HG03159 (cell line): Measurements from ENCODE around the gene ZNRD2.
"Not testable (repeated sequence)": the region's sequence is repeated elsewhere in the genome, so short reads cannot be mapped to it uniquely, and the experiment has no call there.

Experiments
- ATAC-seq: cut with Tn5 transposase; IDR thresholded peaks from one replicate; pipeline ENCODE4 v1.9.1; 2021; ENCODE audit warnings: mild to moderate bottlenecking, moderate library complexity; ENCODE audit not compliant: unreplicated experiment

ZNRD2 gene

DNA sequence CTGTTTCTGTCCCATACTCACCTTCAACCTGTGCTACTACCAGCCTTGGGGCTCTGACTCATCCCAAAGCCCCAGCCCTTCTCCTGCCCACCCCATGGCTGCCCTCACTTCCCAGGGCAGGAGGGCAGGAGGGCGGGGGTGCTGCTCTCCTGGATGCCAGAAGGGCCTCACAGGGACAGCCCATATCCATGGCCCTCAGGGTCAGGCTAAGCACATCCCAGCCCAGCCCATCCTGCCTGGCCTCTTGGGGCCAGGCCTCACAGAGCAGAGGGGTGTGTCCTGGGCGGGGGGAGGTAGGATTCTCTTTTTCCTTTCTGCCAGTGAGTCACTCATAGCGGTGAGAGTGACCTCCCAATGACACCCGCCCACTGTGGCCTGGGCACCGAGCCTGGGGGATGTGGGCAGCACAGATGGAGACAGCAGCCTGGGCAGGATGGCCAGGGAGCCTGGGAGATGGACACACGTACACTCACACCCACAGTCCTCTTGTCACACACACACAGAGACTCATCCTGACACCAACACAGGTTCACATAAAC lies 14.5 kb upstream of the ZNRD2 start:
- no peak for ATAC-seq

DNA sequence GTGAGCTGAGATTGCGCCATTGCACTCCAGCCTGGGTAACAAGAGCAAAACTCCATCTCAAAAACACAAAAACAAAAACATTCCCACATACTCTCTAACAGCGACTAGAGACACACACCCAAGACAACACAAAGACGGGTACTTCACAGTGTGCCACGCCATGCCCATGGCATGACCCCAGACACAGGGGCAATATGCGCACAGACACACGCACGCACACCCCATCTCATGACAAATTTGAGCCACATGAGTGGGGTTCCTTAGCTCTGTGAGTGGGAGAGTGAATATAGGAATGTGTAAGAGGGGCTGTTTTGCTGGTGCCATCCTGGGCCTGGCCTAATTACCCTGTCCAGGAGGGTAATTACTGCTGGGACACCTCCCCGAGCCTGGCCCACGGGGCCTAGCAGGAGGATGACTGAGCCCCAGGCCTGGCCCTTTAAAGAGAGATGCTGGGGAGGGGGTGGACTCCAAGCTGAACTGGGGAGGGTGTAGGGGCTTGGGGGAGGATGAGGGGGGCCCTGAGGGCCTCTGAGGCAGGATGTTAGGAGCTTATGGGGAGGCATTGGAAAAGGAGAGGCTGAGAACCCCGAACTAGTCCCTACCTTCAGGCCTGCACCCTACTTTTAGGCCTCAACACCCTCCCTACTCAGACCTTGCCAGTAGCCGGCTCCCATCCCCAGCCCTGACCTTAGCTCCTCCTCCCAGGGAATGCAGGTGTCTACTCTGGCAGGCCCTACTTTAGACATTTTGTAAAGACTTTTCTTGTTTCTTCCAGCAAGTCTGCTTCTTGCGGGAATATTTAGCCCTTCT lies 13.6 kb upstream of the ZNRD2 start:
- no peak for ATAC-seq

DNA sequence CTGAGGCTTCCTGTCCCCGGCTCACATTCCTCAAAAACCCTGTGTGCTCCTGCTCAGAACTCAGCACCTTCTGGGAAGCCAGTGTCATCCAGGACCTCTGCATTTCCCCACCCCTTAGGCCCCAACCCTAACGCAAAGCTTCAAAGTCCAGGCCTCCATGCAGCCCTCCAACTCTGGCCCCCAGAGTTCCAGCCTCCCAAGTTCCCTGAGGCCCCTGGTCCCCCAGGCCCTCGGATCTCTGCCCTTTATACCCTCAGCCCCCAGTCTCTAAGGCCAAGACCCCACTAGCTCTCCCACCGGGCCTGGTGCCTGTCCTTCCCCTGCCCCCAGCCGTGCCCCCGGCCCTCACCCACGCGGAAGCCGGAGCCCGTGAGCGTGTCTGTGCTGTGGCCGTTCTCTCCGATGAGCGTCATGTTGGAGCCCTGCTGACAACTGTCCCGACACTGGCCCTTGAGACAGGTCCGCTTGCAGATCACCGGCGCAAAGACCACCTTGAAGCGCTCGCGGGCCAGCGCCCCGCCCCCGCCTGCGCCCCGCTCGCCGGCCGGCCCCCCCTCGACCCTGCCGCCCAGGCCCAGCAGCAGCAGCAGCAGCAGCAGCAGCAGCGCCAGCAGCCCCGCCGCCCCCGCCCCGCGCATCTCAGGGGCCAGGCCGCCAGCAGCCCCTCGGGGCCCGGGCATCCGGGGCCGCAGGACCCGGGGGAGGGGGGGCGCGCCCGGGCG lies 12.8 kb upstream of the ZNRD2 start:
- no peak for ATAC-seq

DNA sequence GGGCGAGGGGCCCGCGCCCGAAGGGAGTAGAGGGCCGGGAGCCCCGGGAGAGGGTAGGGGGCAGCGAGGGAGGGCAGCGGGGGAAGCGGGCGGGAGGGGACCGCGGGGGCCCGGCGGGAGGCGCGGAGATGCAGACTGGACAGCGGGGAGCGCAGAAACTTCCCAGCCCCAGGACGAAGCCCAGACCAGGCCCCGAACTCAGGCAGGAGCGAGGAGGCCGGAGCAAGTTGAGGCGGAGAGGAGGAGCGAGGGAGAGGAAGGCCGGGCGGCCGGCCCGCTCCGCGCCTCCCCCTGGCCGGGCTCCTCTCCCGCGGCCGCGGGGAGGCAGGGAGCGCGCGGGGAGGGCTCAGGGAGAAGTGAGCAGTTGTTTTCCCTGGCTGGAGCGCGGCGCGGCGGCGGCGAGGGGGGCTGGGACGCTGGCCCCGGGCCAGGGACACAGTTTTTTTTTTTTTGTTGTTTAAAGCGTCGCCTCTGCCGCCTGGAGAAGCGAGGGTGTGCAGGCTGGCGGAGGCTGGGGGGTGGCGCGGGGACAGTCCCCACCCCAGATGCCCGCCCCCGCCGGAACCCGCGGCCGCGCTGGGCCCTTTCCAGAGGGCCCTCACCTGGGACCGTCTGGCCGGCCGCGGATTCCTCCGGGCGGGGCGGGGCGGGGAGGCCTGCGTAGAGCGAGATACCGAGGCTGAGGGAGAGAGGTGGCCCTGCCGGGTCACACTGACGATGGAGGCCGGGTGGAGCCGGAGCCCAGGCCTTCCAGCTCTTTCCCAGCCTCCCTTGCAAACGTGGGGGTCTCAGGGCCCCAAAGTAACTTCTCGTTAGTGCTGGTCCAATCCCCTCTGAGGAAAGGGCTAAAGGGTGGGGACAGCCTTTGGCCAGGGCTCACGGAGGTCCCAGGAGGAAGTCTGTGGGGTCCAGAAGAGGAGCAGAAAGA lies 12.0 kb upstream of the ZNRD2 start, which contains the start of gene LTBP3:
TSS of gene LTBP3 (minus strand) at position 358 of the 928 bp plus-strand sequence. CDS start 400 bp downstream, outside the sequence.
- no peak for ATAC-seq

DNA sequence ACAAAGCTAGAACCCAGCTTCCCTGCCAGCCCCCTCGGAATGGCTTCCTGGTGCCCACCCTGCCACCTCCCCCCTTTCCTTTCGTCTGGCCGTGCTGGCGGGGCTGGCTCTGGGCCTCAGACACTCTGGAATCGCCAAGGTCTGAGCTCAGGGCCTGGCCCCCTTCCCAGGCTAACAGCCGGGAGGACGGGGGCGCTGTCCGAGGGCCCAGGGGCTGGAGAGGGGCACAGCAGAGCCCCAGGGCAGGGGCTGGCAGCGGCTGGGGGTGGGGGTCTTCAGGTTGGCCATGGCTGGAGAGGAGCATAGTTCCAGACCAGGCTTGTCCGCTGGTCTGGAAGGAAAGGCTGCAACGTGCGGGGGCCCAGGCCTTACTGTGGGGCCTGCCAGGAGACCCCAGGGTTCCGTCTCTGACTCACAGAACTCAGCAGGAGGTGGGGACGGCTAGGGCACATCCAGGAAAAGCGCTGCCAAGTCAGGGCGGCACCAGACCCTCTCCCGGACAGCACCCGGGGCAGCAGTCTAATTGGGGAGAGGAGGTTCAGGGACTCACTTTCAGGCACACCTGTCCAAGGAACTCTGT lies 11.3 kb upstream of the ZNRD2 start:
- ATAC-seq, result no peak

DNA sequence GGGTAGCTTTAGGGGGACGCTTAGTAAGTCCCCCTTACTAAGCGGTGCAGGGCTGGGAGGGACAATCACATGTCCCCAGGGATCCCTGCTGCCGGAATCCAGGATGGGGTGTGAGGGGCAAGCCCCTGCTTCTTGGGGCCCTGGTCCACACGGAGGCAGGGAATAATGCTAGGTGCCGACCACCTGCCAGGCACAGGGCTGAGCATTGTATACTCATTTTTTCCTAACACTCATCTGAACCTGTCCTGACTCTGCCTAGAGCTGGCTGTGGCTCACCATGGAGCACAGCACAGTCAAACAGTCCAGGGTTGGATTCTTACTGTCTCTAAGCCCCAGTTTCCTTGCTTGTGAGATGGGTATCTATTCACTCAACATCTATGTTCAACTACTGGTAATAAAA lies 10.7 kb upstream of the ZNRD2 start:
- ATAC-seq, result no peak

DNA sequence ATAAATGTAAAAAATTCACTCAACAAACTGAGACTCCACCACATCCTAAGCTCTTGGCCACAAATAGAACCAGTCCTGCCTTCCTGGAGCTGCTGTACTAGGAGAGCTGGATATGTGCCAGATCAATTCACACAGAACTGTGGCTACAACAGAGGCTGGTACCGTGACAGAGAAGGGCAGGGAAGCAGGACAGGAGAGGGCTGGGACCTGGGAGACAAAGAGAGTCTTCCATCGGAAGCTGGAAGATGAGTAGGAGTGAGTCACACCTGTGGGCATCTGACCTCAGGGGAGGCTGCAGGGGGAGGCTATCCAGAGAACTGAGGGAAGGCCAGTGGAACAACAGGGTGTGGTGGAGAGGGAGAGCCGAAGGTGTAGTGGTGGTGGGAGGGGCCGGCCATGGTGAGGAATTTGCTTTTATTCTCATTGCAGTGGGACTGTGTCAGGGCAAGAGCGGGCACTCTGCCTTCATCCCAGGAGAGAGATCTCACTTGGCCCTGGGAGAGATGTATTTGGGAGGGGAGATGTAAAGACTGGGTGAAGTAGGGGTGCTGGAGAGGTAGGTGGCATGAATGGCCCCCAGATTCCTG lies 10.2 kb upstream of the ZNRD2 start:
- ATAC-seq, result no peak

DNA sequence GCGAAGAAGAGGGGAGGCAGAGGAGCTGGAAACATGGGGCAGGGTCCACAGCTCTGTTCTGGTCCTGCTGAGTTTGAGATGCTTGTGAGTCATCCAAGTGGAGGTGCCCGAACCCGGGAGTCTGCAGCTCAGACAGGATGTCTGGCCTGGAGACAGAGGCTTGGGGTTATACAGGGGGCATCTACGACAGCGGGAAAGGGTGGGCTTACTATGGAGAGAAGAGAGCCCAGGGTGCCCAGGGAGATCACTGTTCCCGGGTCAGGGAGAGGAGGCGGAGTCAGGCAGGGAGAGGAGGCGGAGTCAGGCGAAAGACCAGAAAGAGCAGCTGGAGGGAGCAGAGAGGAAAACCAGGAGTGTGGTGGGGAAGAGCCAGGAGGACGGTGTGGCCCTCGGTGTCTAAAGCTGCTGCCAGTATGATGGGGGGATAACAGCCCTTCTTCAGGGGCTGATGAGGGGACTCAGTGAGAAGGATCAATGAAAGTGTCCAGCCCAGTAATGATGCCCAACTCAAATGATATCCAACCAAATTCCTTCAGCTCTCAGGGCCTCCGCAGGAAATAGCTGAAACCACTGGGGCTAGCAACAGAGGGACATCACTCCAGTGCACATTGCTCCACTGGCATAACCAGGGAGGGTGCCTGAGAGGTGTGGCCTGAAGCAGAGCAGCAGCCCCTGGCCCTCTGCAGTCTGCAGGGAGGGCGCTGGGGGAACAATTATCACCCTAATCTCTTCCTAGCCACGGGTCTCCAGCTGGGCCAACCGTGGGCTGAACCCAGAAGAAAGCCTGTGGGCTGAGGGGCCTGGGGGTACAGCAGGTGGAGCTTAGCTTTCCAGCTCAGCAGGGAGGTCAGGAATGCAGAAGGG lies 9.5 kb upstream of the ZNRD2 start:
- no peak for ATAC-seq

DNA sequence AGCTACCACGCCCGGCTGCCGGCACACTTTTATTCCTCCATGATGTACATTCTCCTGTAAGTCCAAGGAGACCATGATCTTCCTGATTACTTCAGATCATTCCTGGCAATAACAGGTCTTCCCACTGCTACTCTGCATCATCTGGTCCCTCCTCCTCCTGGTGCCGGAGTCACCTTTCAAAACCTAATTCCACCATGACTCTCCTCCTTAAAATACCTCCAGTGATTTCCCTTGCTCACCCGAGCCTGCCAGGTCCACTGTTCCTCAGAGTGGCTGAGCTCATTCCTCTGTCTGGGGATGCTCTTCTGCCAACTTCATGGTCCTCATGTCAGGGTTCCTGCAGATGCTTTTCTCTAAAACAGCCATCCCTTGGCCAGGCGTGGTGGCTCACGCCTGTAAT lies 8.3 kb upstream of the ZNRD2 start:
- no peak for ATAC-seq

DNA sequence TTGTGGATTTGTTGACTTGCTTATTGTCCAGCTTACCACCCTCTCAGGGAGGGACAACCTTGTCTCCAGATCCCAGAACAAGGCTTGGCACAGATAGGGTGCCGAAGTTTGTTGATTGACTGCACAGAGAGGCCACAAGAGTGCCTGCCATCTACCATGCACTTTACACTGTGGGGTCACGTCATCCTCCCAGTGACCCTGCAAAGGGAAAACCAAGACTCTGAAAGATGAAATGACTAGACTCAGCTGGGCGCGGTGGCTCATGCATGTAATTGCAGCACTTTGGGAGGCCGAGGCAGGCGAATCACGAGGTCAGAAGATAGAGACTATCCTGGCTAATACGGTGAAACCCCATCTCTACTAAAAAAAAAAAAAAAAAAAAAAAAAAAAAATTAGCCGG lies 7.5 kb upstream of the ZNRD2 start:
- ATAC-seq, result no peak

DNA sequence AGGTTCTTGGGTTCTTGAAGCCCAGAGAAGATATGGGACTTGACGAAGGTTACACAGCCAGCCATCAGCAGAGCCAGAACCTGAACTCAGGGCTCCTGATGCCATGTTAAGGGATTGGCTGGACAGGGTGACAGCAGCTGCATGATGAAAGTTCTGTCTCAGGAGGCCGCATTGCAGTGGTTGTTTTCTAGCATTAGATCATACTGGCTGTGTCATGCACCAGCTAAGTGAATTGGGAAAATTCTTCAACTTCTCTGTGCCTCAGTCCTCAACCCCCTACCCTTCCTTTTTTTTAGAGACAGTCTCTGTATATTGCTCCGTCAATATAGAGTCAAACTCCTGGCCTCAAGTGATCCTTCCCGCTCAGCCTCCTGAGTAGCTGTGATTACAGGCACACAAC lies 6.7 kb upstream of the ZNRD2 start:
- no peak for ATAC-seq

DNA sequence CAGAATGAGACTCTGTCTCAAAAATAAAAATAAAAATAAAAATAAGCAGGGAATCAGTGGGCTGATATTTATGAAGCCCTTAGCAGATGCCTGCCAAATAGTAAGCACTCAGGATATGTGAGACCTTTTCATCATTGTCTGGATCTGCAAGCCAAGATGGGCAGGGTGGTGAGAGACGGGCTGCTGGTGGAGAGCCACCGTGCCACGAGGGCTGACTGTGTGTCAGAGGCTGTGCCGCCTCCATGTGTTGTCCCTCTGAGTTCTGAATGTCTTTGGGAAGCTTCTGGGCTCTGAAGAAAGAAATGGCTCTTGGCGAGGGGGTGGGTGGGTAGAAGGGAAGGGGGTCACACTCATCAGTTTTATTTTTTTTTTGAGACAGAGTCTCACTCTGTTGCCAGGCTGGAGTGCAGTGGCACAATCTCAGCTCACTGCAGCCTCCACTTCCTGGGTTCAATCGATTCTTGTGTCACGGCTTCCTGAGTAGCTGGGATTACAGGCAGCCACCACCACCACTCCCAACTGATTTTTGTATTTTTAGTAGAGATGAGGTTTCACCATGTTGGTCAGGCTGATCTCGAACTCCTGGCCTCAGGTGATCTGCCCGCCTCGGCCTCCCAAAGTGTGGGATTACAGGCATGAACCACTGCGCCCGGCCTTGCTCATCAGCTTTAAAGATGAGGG lies 5.3 kb upstream of the ZNRD2 start:
- ATAC-seq, result not testable (repeated sequence)

DNA sequence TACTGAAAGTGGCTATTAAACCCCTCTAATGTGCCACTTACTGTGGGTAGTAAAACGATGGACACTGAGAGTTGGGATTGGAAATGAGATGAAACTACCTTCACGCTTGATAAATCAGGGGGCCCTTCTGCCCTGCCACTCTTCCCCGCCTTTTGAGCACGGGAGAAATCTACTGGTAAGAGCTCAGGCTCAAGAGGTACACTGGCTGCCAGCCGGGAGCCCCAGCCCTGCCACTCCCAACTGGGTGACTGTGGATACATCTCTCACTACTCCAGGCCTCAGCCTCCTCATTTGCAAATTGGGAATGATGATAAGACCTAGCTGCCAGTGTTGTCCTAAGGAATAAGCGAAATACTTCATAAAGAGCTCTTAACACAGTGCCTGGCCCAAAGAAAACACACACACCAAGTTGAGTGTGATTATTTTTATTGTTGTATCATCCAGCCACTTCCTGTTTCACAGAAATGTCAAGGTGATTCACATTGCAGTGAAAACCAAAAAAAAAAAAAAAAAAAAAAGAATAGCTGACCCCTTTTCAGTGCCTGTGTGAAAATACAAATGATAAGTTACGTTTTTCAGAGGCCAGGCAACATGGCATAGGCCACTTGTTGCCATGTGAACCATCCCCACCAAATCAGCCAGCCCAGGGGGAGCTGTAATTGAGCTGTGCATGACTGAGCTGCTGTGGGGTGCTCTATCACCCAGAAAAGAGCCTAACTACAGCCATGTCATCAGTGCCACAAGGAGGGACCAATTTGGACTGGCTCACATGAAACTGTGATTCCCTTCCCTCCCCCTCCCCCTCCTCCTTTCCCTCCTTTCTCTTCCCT lies 4.4 kb upstream of the ZNRD2 start:
- ATAC-seq, result no peak

DNA sequence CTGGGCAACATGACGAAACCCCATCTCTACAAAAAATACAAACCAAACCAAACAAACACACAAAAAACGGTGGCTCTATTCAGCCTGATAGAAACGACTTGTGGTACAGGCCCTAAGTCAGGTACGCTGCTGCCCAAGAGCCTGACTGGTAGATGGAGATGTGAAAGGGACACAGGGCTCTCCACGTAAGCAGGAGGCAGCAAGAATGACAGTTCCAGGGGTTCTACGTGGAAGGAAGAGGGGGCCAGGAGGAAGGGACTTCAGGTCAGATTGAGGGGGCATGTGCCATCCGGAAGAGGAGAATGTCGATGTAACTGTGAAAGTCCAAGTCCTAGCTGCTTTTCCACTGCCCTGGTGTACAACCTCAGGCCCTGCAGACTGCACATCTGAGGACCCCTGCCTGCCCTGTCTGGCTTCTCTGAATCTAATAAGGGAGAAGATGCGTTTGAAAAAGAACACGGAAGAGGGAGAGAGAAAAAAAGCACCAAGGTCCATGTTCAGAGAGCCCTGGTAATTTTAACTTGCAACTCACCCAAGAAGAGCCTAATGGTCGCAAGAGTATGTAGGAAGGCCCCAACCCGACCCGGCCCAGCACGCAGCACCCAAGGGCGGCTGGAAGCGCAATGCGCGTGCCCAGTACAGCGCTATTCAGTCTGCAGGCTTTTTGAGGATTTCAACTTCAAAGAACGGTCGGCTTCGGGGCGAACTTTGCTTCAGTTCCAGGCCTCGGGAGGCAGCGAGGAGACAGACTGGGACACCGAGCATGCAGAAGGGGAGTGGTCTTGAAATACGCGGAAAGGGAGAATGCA lies 909 bp upstream of the ZNRD2 start:
- no peak for ATAC-seq

DNA sequence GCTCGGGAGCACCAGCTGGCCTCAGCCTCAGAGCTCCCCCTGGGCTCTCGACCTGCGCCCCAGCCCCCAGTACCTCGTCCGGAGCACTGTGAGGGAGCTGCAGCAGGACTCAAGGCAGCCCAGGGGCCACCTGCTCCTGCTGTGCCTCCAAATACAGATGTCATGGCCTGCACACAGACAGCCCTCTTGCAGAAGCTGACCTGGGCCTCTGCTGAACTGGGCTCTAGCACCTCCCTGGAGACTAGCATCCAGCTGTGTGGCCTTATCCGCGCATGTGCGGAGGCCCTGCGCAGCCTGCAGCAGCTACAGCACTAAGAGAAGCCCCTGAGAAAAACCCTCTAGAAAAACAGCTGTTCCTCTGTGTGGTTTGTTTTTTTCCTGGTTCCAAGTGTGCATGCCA lies 1.1 kb downstream of the ZNRD2 start:
- ATAC-seq, result no peak

DNA sequence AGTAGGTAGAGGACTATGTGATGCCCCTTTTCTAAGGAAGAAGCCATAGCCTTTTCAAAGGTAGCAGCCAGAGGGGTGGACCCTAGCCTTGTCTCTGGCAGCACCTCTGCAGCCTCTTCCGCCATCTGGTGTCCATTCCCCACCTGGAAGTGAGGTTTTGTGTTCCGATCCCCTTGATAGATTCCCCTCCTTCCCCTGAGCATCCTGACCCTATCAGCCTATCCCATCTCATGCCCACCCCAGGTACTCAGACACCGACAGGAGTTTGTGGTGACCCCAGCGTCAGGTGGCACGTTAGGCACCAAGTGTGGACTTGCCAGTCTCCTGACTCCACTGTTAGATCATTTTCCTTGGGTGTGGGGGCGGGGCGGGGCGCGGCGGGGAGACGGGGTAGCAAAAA lies 1.7 kb downstream of the ZNRD2 start:
- no peak for ATAC-seq
